ENCODE data around the gene EMSY. TPM values are rescaled to one million over a fixed set of nuclear protein-coding genes. Genes with fewer than 3 reads are reported as not detected.

Gene EMSY
- total RNA-seq, 4 donors from 2014 or later: 18.8 to 43.6 (median 19.9) TPM

GRCh38 chr11:76550781-76551180 lies 106.0 kb downstream of the EMSY start:
- TF ChIP-seq CTCF (IDR thresholded peaks at IDR 0.05 in 4 of 5, conservative IDR thresholded peaks at IDR 0.05 in 1 of 5): no peak
- TF ChIP-seq POLR2A (IDR thresholded peaks at IDR 0.05): no peak
- no peak for DNase-seq
- Histone ChIP-seq H3K27ac (no peak overlapping the region), H3K9me3 (no peaks in the 10 kb centered on the region), H3K4me1 (no peaks in the 10 kb centered on the region), H3K36me3 (peaks cover 0 to 18% of the 10 kb centered on the region in 2 donors), H3K27me3 (no peaks in the 10 kb centered on the region), H3K4me3 (no peak overlapping the region)
- in situ Hi-C loops (cut with MboI; ENCODE audit: low sequenced_read_pairs in 4 of 4): loop anchor here in 1 of 4 donors (10.0 kb wide), 1 partner anchor 134 kb away; no protein-coding TSS in a partner anchor
- intact Hi-C loops (cut with DNase I; ENCODE audit: low total_unique reads): loop anchor here (5.0 kb wide), 1 partner anchor 127 kb away; no protein-coding TSS in a partner anchor
- ATAC-seq: no peak

GRCh38 chr11:76551400-76551799 lies 106.6 kb downstream of the EMSY start:
- ATAC-seq (no peak), DNase-seq (no peak)
- in situ Hi-C loops (cut with MboI; ENCODE audit: low sequenced_read_pairs in 4 of 4) (loop anchor here in 1 of 4 donors (10.0 kb wide), 1 partner anchor 133 kb away; no protein-coding TSS in a partner anchor), intact Hi-C loops (cut with DNase I; ENCODE audit: low total_unique reads) (loop anchor here (5.0 kb wide), 1 partner anchor 126 kb away; no protein-coding TSS in a partner anchor)
- H3K27me3 ChIP-seq: no peaks in the 10 kb centered on the region
- H3K4me3 ChIP-seq: no peak overlapping the region
- peaks cover 0 to 12% of the 10 kb centered on the region in 2 donors for H3K36me3 ChIP-seq
- no peaks in the 10 kb centered on the region for H3K9me3 ChIP-seq
- H3K27ac ChIP-seq: no peak overlapping the region
- TF ChIP-seq POLR2A (IDR thresholded peaks at IDR 0.05): no peak
- TF ChIP-seq CTCF (IDR thresholded peaks at IDR 0.05 in 4 of 5, conservative IDR thresholded peaks at IDR 0.05 in 1 of 5): peak in 1 of 5 experiments; percentile 20
- H3K4me1 ChIP-seq: no peaks in the 10 kb centered on the region

- in situ Hi-C loops (cut with MboI; ENCODE audit: low sequenced_read_pairs in 4 of 4) (loop anchor here in 1 of 4 donors (10.0 kb wide), 1 partner anchor 132 kb away; no protein-coding TSS in a partner anchor), intact Hi-C loops (cut with DNase I; ENCODE audit: low total_unique reads) (loop anchor here (5.0 kb wide), 1 partner anchor 124 kb away; no protein-coding TSS in a partner anchor)
- TF ChIP-seq CTCF (IDR thresholded peaks at IDR 0.05 in 4 of 5, conservative IDR thresholded peaks at IDR 0.05 in 1 of 5): no peak
- TF ChIP-seq POLR2A (IDR thresholded peaks at IDR 0.05): no peak
- Histone ChIP-seq H3K4me3 (no peak overlapping the region), H3K9me3 (no peaks in the 10 kb centered on the region), H3K27me3 (no peaks in the 10 kb centered on the region), H3K27ac (no peak overlapping the region), H3K36me3 (peaks cover 0 to 5% of the 10 kb centered on the region in 2 donors), H3K4me1 (no peaks in the 10 kb centered on the region)
- DNase-seq (no peak), ATAC-seq (no peak)
Measured at GRCh38 chr11:76552987-76553386, 108.2 kb downstream of the EMSY start.

GRCh38 chr11:76553554-76554476 lies 109.0 kb downstream of the EMSY start:
- peaks cover 0 to 5% of the 10 kb centered on the region in 2 donors for H3K36me3 ChIP-seq
- intact Hi-C loops (cut with DNase I; ENCODE audit: low total_unique reads): loop anchor here (5.0 kb wide), 1 partner anchor 123 kb away; no protein-coding TSS in a partner anchor
- no peak for ATAC-seq
- no peaks in the 10 kb centered on the region for H3K9me3 ChIP-seq
- no peak overlapping the region for H3K4me3 ChIP-seq
- H3K27ac ChIP-seq: no peak overlapping the region
- H3K4me1 ChIP-seq: no peaks in the 10 kb centered on the region
- TF ChIP-seq POLR2A (IDR thresholded peaks at IDR 0.05) (no peak), CTCF (IDR thresholded peaks at IDR 0.05 in 4 of 5, conservative IDR thresholded peaks at IDR 0.05 in 1 of 5) (no peak)
- no peaks in the 10 kb centered on the region for H3K27me3 ChIP-seq
- no peak for DNase-seq
- in situ Hi-C loops (cut with MboI; ENCODE audit: low sequenced_read_pairs in 4 of 4): loop anchor here in 1 of 4 donors (10.0 kb wide), 1 partner anchor 131 kb away; no protein-coding TSS in a partner anchor

All from gastrocnemius medialis (tissue), 4 donors.